Measurements from ENCODE around the gene OTUD7B.

The OTUD7B gene

GRCh38 chr1:149899460-149900284 is 110.9 kb downstream of the OTUD7B start, which contains the start of gene BOLA1:
BOLA1 (plus strand) TSS chr1:149899568; CDS start chr1:149900060, 492 bp downstream.
- TF ChIP-seq, protein P1, sequence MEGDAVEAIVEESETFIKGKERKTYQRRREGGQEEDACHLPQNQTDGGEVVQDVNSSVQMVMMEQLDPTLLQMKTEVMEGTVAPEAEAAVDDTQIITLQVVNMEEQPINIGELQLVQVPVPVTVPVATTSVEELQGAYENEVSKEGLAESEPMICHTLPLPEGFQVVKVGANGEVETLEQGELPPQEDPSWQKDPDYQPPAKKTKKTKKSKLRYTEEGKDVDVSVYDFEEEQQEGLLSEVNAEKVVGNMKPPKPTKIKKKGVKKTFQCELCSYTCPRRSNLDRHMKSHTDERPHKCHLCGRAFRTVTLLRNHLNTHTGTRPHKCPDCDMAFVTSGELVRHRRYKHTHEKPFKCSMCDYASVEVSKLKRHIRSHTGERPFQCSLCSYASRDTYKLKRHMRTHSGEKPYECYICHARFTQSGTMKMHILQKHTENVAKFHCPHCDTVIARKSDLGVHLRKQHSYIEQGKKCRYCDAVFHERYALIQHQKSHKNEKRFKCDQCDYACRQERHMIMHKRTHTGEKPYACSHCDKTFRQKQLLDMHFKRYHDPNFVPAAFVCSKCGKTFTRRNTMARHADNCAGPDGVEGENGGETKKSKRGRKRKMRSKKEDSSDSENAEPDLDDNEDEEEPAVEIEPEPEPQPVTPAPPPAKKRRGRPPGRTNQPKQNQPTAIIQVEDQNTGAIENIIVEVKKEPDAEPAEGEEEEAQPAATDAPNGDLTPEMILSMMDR (IDR thresholded peaks at IDR 0.05; ENCODE audit: insufficient read depth, low read length, poor library complexity, severe bottlenecking), result no peak
- Histone ChIP-seq H3K36me3 (ENCODE audit: control insufficient read depth, insufficient read depth, low read length) (no peaks in the 10 kb centered on the region), H3K4me3 (replicated peaks; ENCODE audit: low read depth, low read length) (peak within 1 kb of the TSS; percentile 64), H3K27me3 (replicated peaks; ENCODE audit: control insufficient read depth, insufficient read depth, low read length) (no peaks in the 10 kb centered on the region)
- DNase-seq (ENCODE audit: extremely low read depth, insufficient read length), result peak; percentile 86

DNA sequence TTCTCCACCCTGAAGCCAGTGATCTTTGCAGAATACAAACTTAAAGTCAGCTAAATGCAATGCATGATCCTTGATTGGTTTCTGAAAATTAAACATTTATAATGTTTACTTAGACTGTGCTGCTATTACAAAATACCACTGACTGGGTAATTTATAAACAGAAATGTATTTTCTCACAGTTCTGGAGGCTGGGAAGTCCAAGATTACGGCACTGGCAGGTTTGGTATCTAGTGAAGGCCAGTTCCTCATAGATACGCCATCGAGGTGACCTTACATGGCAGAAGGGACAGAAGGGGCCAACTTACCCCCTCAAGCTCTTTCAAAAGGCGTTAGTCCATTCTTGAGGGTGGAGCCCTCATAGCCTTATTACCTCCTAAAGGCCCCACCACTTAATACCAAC is 114.0 kb downstream of the OTUD7B start:
- H3K27me3 ChIP-seq (replicated peaks; ENCODE audit: control insufficient read depth, insufficient read depth, low read length), result no peaks in the 10 kb centered on the region
- TF ChIP-seq, protein P1 (IDR thresholded peaks at IDR 0.05; ENCODE audit: insufficient read depth, low read length, poor library complexity, severe bottlenecking), result no peak
- no peak for DNase-seq (ENCODE audit: extremely low read depth, insufficient read length)
- no peaks in the 10 kb centered on the region for H3K36me3 ChIP-seq (ENCODE audit: control insufficient read depth, insufficient read depth, low read length)
- H3K4me3 ChIP-seq (replicated peaks; ENCODE audit: low read depth, low read length), result no peak overlapping the region

DNA sequence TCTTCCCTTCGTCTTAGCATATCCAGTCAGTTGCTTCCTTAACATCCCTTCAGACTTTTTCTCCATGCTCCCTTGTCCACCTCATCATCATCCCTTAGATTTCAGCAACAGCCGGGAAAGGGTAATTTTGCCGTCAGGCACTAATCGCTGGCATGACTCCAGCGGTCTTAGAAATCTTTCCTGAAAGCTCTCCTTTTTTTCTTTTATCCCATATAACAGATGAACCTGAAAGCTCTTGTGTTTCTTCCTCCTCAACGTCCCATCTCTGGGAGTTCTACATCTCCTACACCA is 121.6 kb downstream of the OTUD7B start:
- TF ChIP-seq, protein P1 (IDR thresholded peaks at IDR 0.05; ENCODE audit: insufficient read depth, low read length, poor library complexity, severe bottlenecking), result no peak
- H3K36me3 ChIP-seq (ENCODE audit: control insufficient read depth, insufficient read depth, low read length), result no peaks in the 10 kb centered on the region
- H3K4me3 ChIP-seq (replicated peaks; ENCODE audit: low read depth, low read length), result peak overlapping the region; percentile 58
- no peak for DNase-seq (ENCODE audit: extremely low read depth, insufficient read length)
- H3K27me3 ChIP-seq (replicated peaks; ENCODE audit: control insufficient read depth, insufficient read depth, low read length), result no peaks in the 10 kb centered on the region

GRCh38 chr1:149888247-149888998 is 122.1 kb downstream of the OTUD7B start:
- TF ChIP-seq, protein P1 (IDR thresholded peaks at IDR 0.05; ENCODE audit: insufficient read depth, low read length, poor library complexity, severe bottlenecking), result peak; percentile 73
- no peaks in the 10 kb centered on the region for H3K36me3 ChIP-seq (ENCODE audit: control insufficient read depth, insufficient read depth, low read length)
- DNase-seq (ENCODE audit: extremely low read depth, insufficient read length), result peak; percentile 96
- H3K4me3 ChIP-seq (replicated peaks; ENCODE audit: low read depth, low read length), result peak overlapping the region; percentile 58
- no peaks in the 10 kb centered on the region for H3K27me3 ChIP-seq (replicated peaks; ENCODE audit: control insufficient read depth, insufficient read depth, low read length)

All from GM06990 (cell line).